Measurements from ENCODE around the gene HBZ.
"Not testable (repeated sequence)": the region's sequence is repeated elsewhere in the genome, so short reads cannot be mapped to it uniquely, and the experiment has no call there.

The HBZ gene

GRCh38 chr16:152141-153128 is at the start of gene HBZ:
HBZ (plus strand) TSS chr16:152644; CDS start chr16:152910, 266 bp downstream.
- intact Hi-C loops (cut with DNase I) = no loop called here
- DNase-seq = peak in 3 of 10 donors; percentile 47 to 71 (median 66)

- intact Hi-C loops (cut with DNase I) = no loop called here
- DNase-seq = no peak
These were observed 48.1 kb upstream of the HBZ start for GRCh38 chr16:104355-104754.

- DNase-seq = no peak
- intact Hi-C loops (cut with DNase I) = no loop called here
These were observed 47.5 kb upstream of the HBZ start for GRCh38 chr16:104928-105327.

GRCh38 chr16:105521-105920 is 46.9 kb upstream of the HBZ start:
- intact Hi-C loops (cut with DNase I) = no loop called here
- no peak for DNase-seq

- peak in 6 of 10 donors; percentile 61 to 91 (median 74) for DNase-seq
- intact Hi-C loops (cut with DNase I) = loop anchor here (2.0 kb wide), 1 partner anchor 74 kb away; the partner anchor contains the start of gene HBQ1
These were observed 45.7 kb upstream of the HBZ start for GRCh38 chr16:106623-107324.

GRCh38 chr16:112153-112840 is 40.1 kb upstream of the HBZ start:
- peak in 3 of 10 donors; percentile 17 to 64 (median 55) for DNase-seq
- intact Hi-C loops (cut with DNase I) = no loop called here

- intact Hi-C loops (cut with DNase I) = no loop called here
- DNase-seq = no peak
These were observed 38.1 kb upstream of the HBZ start for GRCh38 chr16:114327-114726.

- peak in 2 of 10 donors; percentile 25 to 52 for DNase-seq
- intact Hi-C loops (cut with DNase I) = no loop called here
These were observed 36.4 kb upstream of the HBZ start for GRCh38 chr16:116015-116414.

- peak in 5 of 10 donors; percentile 22 to 90 (median 34) for DNase-seq
- intact Hi-C loops (cut with DNase I) = no loop called here
These were observed 34.8 kb upstream of the HBZ start for GRCh38 chr16:117379-118365.

GRCh38 chr16:118857-119256 is 33.6 kb upstream of the HBZ start:
- intact Hi-C loops (cut with DNase I) = no loop called here
- DNase-seq = peak in 1 of 10 donors; percentile 19

- peak in 1 of 10 donors; percentile 41 for DNase-seq
- intact Hi-C loops (cut with DNase I) = no loop called here
These were observed 33.1 kb upstream of the HBZ start for GRCh38 chr16:119295-119694.

GRCh38 chr16:119835-120491 is 32.5 kb upstream of the HBZ start:
- DNase-seq = peak in 2 of 10 donors; percentile 7 to 20
- intact Hi-C loops (cut with DNase I) = no loop called here

GRCh38 chr16:120756-121155 is 31.7 kb upstream of the HBZ start:
- intact Hi-C loops (cut with DNase I) = no loop called here
- DNase-seq = peak in 2 of 10 donors; percentile 16 to 39

- DNase-seq = no peak
- intact Hi-C loops (cut with DNase I) = no loop called here
These were observed 30.1 kb upstream of the HBZ start for GRCh38 chr16:122361-122760.

- DNase-seq = peak in 2 of 10 donors; percentile 18 to 50
- intact Hi-C loops (cut with DNase I) = not testable (repeated sequence)
These were observed 28.7 kb upstream of the HBZ start for GRCh38 chr16:123558-124350.

GRCh38 chr16:125011-125410 is 27.4 kb upstream of the HBZ start:
- intact Hi-C loops (cut with DNase I) = no loop called here
- DNase-seq = peak in 1 of 10 donors; percentile 7

- intact Hi-C loops (cut with DNase I) = no loop called here
- DNase-seq = peak in 2 of 10 donors; percentile 4 to 27
These were observed 23.4 kb upstream of the HBZ start for GRCh38 chr16:129075-129474.

- intact Hi-C loops (cut with DNase I) = no loop called here
- no peak for DNase-seq
These were observed 21.8 kb upstream of the HBZ start for GRCh38 chr16:130533-131173.
